ENCODE results near the gene ZBTB16. TPM values are rescaled to one million over a fixed set of nuclear protein-coding genes. Genes with fewer than 3 reads are reported as not detected.
A peak's percentile ranks its signal among the peaks of the same experiment; 100 is the strongest.

Gene ZBTB16
- total RNA-seq, 1 experiment from 2014 or later: 70.4 TPM

DNA sequence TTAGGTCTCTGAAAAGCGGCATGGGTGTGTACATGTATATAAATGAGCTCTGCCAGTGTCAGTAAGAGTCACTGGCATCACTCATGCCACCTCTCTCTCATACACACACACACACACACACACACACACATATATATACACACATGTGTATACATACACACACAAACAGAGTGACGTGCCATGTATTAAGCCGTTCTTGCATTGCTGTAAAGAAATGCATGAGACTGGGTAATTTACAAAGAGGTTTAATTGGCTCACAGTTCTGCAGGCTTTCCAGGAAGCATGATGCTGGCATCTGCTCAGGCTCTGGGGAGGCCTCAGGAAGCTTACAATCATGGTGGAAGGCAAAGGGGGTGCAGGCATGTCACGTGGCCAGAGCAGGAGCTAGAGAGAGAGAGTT lies 131.1 kb downstream of the ZBTB16 start:
- intact Hi-C loops (cut with micrococcal nuclease): no loop called here
- POLR2A ChIA-PET: interaction anchor here (1.2 to 33.6 kb wide), 5 partner anchors 10 to 130 kb away, joined by 3 to 1399 read pairs (median 24); partner anchors contain the start of gene ZBTB16
- H3K27me3 Mint-ChIP-seq (ENCODE audit: insufficient read depth, unreplicated experiment): no peaks in the 10 kb centered on the region
- CTCF ChIA-PET: interaction anchor here (0.6 to 5.5 kb wide), 3 partner anchors 10 to 70 kb away, joined by 3 to 53 read pairs (median 3); no protein-coding TSS in a partner anchor
- H3K36me3 Mint-ChIP-seq (ENCODE audit: insufficient read depth, unreplicated experiment): peaks cover 100% of the 10 kb centered on the region
- no peaks in the 10 kb centered on the region for H3K9me3 Mint-ChIP-seq (ENCODE audit: unreplicated experiment)
- TF ChIP-seq, protein P1, sequence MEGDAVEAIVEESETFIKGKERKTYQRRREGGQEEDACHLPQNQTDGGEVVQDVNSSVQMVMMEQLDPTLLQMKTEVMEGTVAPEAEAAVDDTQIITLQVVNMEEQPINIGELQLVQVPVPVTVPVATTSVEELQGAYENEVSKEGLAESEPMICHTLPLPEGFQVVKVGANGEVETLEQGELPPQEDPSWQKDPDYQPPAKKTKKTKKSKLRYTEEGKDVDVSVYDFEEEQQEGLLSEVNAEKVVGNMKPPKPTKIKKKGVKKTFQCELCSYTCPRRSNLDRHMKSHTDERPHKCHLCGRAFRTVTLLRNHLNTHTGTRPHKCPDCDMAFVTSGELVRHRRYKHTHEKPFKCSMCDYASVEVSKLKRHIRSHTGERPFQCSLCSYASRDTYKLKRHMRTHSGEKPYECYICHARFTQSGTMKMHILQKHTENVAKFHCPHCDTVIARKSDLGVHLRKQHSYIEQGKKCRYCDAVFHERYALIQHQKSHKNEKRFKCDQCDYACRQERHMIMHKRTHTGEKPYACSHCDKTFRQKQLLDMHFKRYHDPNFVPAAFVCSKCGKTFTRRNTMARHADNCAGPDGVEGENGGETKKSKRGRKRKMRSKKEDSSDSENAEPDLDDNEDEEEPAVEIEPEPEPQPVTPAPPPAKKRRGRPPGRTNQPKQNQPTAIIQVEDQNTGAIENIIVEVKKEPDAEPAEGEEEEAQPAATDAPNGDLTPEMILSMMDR (IDR thresholded peaks at IDR 0.05; ENCODE audit: unreplicated experiment): no peak
- BruUV-seq (replicated peaks): no TSS peak
- H3K27ac Mint-ChIP-seq (ENCODE audit: low read depth, unreplicated experiment): no peak overlapping the region
- peaks cover 45% of the 10 kb centered on the region for H3K4me1 Mint-ChIP-seq (ENCODE audit: insufficient read depth, unreplicated experiment)
- no peak for DNase-seq (ENCODE audit: unreplicated experiment)
- no peak overlapping the region for H3K4me3 Mint-ChIP-seq (ENCODE audit: unreplicated experiment)

DNA sequence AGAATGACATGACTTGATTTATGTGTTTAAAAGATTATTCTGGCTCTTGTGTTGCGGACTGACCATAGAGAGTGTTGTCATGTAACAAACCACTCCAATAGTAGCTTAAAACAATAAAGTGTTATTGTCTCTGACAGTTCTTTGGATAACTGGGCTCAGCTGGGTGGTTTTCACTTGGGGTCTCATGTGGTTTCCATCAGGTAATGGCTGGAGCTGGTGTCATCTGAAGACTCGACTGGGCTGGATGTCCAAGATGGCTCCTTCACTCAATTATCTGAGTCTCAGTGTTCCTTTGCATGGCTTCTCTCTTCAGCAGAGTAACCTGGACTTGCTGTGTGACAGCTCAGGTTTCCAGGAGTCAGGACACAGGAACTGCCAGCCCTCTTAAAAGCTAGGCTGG lies 132.4 kb downstream of the ZBTB16 start:
- H3K4me3 Mint-ChIP-seq (ENCODE audit: unreplicated experiment): no peak overlapping the region
- intact Hi-C loops (cut with micrococcal nuclease): no loop called here
- H3K27me3 Mint-ChIP-seq (ENCODE audit: insufficient read depth, unreplicated experiment): no peaks in the 10 kb centered on the region
- H3K4me1 Mint-ChIP-seq (ENCODE audit: insufficient read depth, unreplicated experiment): peaks cover 39% of the 10 kb centered on the region
- TF ChIP-seq, protein P1 (IDR thresholded peaks at IDR 0.05; ENCODE audit: unreplicated experiment): no peak
- peak overlapping the region; percentile 97 for H3K27ac Mint-ChIP-seq (ENCODE audit: low read depth, unreplicated experiment)
- BruUV-seq (replicated peaks): no TSS peak
- ChIA-PET CTCF (interaction anchor here (0.7 to 5.5 kb wide), 3 partner anchors 12 to 69 kb away, joined by 3 to 53 read pairs (median 3); no protein-coding TSS in a partner anchor), POLR2A (interaction anchor here (0.8 to 33.6 kb wide), 8 partner anchors 8 to 132 kb away, joined by 3 to 1399 read pairs (median 6); partner anchors contain the start of gene ZBTB16)
- no peak for DNase-seq (ENCODE audit: unreplicated experiment)
- no peaks in the 10 kb centered on the region for H3K9me3 Mint-ChIP-seq (ENCODE audit: unreplicated experiment)
- H3K36me3 Mint-ChIP-seq (ENCODE audit: insufficient read depth, unreplicated experiment): peaks cover 100% of the 10 kb centered on the region

DNA sequence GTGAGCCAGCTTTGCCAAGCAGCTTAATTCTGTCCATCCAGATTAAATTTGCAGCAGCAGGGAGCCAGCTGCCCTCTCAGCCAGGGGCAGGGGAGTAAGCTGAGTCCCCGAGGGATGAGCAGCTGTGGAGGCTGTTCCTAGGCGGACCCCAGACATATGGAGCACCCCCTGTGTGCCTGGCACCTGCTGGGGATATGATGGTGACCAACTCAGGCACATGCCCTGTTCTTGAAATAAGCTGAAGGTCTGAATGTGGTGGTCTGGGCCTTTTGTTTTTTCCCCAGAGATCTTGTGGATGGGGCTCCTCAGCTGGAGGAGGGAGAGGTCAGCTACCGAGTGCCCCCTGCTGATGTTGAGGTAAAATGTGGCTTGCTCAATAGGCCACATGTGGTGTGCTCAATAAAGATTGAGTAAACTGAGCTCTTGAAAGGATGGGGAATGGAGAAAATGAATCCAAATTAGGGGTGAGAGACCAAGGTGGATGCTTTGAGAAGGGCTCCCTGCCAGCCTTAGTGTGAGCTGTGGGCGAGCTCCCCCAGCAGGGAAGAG lies 133.4 kb downstream of the ZBTB16 start:
- H3K4me1 Mint-ChIP-seq (ENCODE audit: insufficient read depth, unreplicated experiment): peaks cover 49% of the 10 kb centered on the region
- H3K4me3 Mint-ChIP-seq (ENCODE audit: unreplicated experiment): no peak overlapping the region
- peaks cover 93% of the 10 kb centered on the region for H3K36me3 Mint-ChIP-seq (ENCODE audit: insufficient read depth, unreplicated experiment)
- TF ChIP-seq, protein P1 (IDR thresholded peaks at IDR 0.05; ENCODE audit: unreplicated experiment): no peak
- peak; percentile 43 for DNase-seq (ENCODE audit: unreplicated experiment)
- no peaks in the 10 kb centered on the region for H3K27me3 Mint-ChIP-seq (ENCODE audit: insufficient read depth, unreplicated experiment)
- peak overlapping the region; percentile 97 for H3K27ac Mint-ChIP-seq (ENCODE audit: low read depth, unreplicated experiment)
- intact Hi-C loops (cut with micrococcal nuclease): no loop called here
- BruUV-seq (replicated peaks): no TSS peak
- CTCF ChIA-PET: interaction anchor here (0.6 to 5.5 kb wide), 6 partner anchors 13 to 121 kb away, joined by 3 to 53 read pairs (median 3); no protein-coding TSS in a partner anchor
- POLR2A ChIA-PET: interaction anchor here (0.6 to 33.6 kb wide), 12 partner anchors 12 to 466 kb away, joined by 3 to 1399 read pairs (median 4); partner anchors contain the start of gene ZBTB16
- no peaks in the 10 kb centered on the region for H3K9me3 Mint-ChIP-seq (ENCODE audit: unreplicated experiment)

DNA sequence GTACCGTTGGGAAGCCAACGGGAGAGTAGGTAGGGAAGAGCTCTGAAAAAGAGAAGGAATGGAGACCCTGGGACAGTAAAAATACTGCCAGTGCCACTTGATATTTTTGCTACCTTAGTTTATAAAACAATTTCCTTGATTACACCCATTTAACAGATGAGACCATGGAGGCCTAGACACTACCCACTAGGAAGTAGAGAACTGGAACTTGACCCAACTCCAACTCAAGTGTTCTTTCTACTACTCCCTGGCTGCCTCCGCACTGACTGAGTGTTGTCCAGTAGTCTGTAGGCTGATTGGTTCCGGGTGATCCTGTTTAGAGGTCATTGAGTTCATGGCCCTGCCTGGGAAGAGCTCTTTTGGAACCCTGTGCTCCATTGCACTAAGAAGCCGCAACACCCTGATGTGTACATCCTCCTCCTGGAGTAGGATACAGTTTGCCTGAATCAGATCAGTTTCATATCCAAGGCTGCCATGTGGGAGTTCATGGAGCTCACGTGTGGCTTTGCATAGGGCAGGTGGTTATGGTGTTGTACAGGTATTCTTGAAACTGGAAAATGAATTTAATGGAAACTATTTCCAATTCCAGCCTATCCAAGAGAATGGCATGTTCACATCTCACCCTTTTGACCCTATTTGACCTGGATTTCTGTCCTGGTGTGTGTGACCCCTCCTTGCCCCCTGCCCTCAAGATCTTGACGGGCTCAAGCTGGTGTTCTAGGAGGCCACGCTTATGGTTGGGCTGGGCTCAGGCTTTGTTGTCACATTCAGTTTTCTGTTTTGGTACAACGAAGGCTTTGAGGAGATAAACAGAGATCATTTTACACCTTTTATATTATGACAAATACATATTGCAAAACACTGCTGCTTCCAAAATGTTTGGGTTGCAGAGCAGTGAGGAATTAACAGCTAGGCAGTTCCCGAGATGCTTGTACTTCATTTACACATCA lies 134.5 kb downstream of the ZBTB16 start:
- no peaks in the 10 kb centered on the region for H3K9me3 Mint-ChIP-seq (ENCODE audit: unreplicated experiment)
- no TSS peak for BruUV-seq (replicated peaks)
- H3K4me3 Mint-ChIP-seq (ENCODE audit: unreplicated experiment): peak overlapping the region; percentile 29
- TF ChIP-seq, protein P1 (IDR thresholded peaks at IDR 0.05; ENCODE audit: unreplicated experiment): no peak
- H3K36me3 Mint-ChIP-seq (ENCODE audit: insufficient read depth, unreplicated experiment): peaks cover 82% of the 10 kb centered on the region
- H3K27ac Mint-ChIP-seq (ENCODE audit: low read depth, unreplicated experiment): peak overlapping the region; percentile 97
- intact Hi-C loops (cut with micrococcal nuclease): no loop called here
- peaks cover 47% of the 10 kb centered on the region for H3K4me1 Mint-ChIP-seq (ENCODE audit: insufficient read depth, unreplicated experiment)
- no peaks in the 10 kb centered on the region for H3K27me3 Mint-ChIP-seq (ENCODE audit: insufficient read depth, unreplicated experiment)
- CTCF ChIA-PET: interaction anchor here (0.6 to 5.5 kb wide), 9 partner anchors 10 to 200 kb away, joined by 3 to 53 read pairs (median 3); no protein-coding TSS in a partner anchor
- POLR2A ChIA-PET: interaction anchor here (0.6 to 33.6 kb wide), 16 partner anchors 13 to 465 kb away, joined by 3 to 1399 read pairs (median 4); partner anchors contain the start of genes NNMT and ZBTB16
- DNase-seq (ENCODE audit: unreplicated experiment): peak; percentile 59
